Testis (tissue), 3 donors: ENCODE results near the gene MRPL21. TPM values are rescaled to one million over a fixed set of nuclear protein-coding genes. Genes with fewer than 3 reads are reported as not detected.

ENCODE experiments used
- DNase-seq: peaks from one replicate; pipeline ENCODE4 v3.0.0-alpha.2; 2019
- H3K27ac ChIP-seq, 2 donors: fragments of 200-600 bp; sonication (generic); one replicate each; pipeline ENCODE4 v1.5.1; 2019
- H3K27me3 ChIP-seq: fragments of 200-600 bp; sonication (generic); one replicate; pipeline ENCODE4 v1.5.1; 2019
- H3K36me3 ChIP-seq: fragments of 200-600 bp; sonication (generic); one replicate; pipeline ENCODE4 v1.5.1; 2017; ENCODE audit warnings: low read depth; ENCODE audit errors: missing control alignments
- H3K4me1 ChIP-seq: fragments of 200-600 bp; sonication (generic); one replicate; pipeline ENCODE4 v1.5.1; 2019
- H3K4me3 ChIP-seq, 2 donors: fragments of 200-600 bp; sonication (generic); one replicate each; pipeline ENCODE4 v1.5.1; 2017 to 2019
- H3K9me3 ChIP-seq: fragments of 200-600 bp; sonication (generic); one replicate; pipeline ENCODE4 v1.5.1; 2017
- POLR2A ChIP-seq: fragments of 450-650 bp; IDR thresholded peaks from one replicate; pipeline ENCODE4 v1.6.1; 2017; ENCODE audit warnings: antibody characterized with exemption, mild to moderate bottlenecking, moderate library complexity
- WGBS, 2 donors: methylation state at CpG; one replicate each; pipeline ENCODE4 v1.1.5; 2018; 5-methylcytosine and 5-hydroxymethylcytosine counted together
- intact Hi-C: fragments of 100-400 bp; cut with DNase I; formaldehyde crosslinking; loops from one replicate; pipeline ENCODE4 v1.15.1; 2023; ENCODE audit warnings: low total_unique reads
- polyA plus RNA-seq: library from polyadenylated mRNA; stranded (reverse); fragments of 350-450 nt; fragmentation: Illumina TruSeq; extraction: RNeasy Lipid Tissue Mini Kit (QIAGEN cat#74804); gene quantifications from one replicate; pipeline ENCODE4 v1.2.3, GENCODE V29; 2014; ENCODE audit warnings: low read depth, low replicate concordance; ENCODE audit not compliant: insufficient read depth
- total RNA-seq, 2 donors: library from RNA; depleted of rRNA; stranded (reverse); fragments of >200 nt; gene quantifications; one replicate each; pipeline ENCODE4 v1.2.3, GENCODE V29; 2016
- TF ChIP-seq, protein P1 (sequence below), 3 experiments: fragments of 450-650 bp in 2 of 3; fragments of 200-600 bp in 1 of 3; sonication (generic) in 1 of 3; IDR thresholded peaks; one replicate each; pipeline ENCODE4 v1.5.1; 2016 to 2019; ENCODE audit warnings: antibody characterized with exemption in 3 of 3, mild to moderate bottlenecking in 2 of 3, moderate library complexity in 1 of 3

The MRPL21 gene
- total and polyA plus RNA-seq, 3 donors from 2014 or later: 43.2 to 96.2 (median 45.0) TPM

DNA sequence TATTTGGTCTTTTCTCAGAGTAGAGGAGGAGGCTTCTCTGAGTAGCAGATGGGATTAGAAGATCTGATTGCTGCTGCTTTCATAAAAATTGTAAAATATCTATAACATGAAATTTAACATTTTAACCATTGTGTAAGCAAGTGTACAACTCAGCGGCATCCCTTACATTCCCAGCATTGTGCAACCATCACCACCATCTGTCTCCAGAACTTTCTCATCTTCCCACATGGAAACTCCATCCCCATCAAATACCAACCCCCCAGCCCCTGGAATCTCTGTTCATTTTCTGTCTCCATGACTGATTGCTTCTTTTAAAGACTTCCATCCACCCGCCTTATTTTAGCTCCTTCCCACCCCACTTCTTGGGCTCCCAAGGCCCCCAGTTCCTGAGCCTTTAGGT lies 44.9 kb upstream of the MRPL21 start:
- H3K36me3 ChIP-seq: no peaks in the 10 kb centered on the region
- H3K4me3 ChIP-seq: no peak overlapping the region
- intact Hi-C loops: no loop called here

DNA sequence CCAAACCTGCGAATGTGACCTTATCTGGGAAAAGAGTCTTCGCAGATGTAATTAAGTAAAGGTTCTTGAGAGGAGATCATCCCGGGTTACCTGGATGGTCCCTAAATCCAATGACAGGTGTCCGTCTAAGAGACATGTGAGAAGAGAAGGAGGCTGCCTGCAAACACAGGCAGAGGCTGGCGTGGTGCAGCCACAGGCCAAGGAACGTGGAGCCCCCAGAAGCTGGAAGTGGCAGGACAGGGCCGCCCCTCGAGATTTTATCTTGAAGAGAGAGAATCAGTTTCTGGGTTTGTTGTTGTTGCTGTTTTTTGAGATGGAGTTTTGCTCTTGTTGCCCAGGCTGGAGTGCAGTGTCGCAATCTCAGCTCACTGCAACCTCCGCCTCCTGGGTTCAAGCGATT lies 43.5 kb upstream of the MRPL21 start:
- no peaks in the 10 kb centered on the region for H3K27me3 ChIP-seq
- no peaks in the 10 kb centered on the region for H3K9me3 ChIP-seq
- intact Hi-C loops: no loop called here
- no peak overlapping the region for H3K4me3 ChIP-seq
- DNase-seq: no peak
- WGBS, 2 donors: 79 to 80% methylated on average over 11 of the region's 11 CpGs
- H3K4me1 ChIP-seq: peaks cover 11% of the 10 kb centered on the region
- no peak overlapping the region for H3K27ac ChIP-seq
- no peak for TF ChIP-seq POLR2A
- TF ChIP-seq, protein P1, sequence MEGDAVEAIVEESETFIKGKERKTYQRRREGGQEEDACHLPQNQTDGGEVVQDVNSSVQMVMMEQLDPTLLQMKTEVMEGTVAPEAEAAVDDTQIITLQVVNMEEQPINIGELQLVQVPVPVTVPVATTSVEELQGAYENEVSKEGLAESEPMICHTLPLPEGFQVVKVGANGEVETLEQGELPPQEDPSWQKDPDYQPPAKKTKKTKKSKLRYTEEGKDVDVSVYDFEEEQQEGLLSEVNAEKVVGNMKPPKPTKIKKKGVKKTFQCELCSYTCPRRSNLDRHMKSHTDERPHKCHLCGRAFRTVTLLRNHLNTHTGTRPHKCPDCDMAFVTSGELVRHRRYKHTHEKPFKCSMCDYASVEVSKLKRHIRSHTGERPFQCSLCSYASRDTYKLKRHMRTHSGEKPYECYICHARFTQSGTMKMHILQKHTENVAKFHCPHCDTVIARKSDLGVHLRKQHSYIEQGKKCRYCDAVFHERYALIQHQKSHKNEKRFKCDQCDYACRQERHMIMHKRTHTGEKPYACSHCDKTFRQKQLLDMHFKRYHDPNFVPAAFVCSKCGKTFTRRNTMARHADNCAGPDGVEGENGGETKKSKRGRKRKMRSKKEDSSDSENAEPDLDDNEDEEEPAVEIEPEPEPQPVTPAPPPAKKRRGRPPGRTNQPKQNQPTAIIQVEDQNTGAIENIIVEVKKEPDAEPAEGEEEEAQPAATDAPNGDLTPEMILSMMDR (IDR thresholded peaks at IDR 0.05): no peak
- no peaks in the 10 kb centered on the region for H3K36me3 ChIP-seq

More for the DNA sequence above, 44.9 kb upstream of the MRPL21 start:
- 67 to 71% methylated on average over 2 of the region's 2 CpGs for WGBS, 2 donors
- TF ChIP-seq, protein P1 (IDR thresholded peaks at IDR 0.05): no peak
- no peak for TF ChIP-seq POLR2A
- Histone ChIP-seq H3K9me3 (no peaks in the 10 kb centered on the region), H3K27ac (no peak overlapping the region), H3K4me1 (peaks cover 2% of the 10 kb centered on the region), H3K27me3 (no peaks in the 10 kb centered on the region)
- DNase-seq: no peak

DNA sequence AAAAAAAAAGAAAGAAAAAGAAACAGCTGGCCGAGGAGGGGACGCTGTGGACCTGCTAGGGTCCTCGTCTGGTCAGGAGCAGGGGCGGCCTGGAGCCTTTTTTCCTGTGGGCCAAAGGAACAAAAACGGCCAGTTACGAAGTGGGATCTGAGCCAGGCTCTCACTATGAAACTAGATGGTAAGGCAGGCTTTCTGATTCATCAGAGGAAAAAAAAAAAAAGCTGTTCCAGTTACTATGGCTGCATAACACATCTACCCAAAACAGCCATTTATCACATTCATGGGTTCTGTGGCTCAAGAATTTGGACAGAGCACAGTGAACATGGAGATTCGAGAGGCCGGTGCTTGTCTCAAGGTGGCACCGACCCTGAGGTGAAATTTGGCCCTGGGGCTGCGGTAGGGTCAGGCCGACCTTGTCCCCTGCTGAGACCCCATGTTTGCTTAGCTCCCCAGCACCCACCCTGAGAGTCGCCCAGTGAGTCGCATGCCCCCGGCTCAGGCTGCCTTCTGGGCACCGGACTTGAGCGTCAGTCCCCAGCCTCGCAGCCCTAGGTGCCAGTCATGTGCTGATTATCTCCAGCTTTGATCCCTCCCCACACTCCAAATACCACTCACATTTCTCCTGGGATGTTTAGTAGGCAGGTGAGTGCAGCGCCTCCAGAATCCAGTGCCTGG lies 42.9 kb upstream of the MRPL21 start:
- TF ChIP-seq, protein P1 (IDR thresholded peaks at IDR 0.05): no peak
- no peak for TF ChIP-seq POLR2A
- H3K4me1 ChIP-seq: peaks cover 15% of the 10 kb centered on the region
- no peak for DNase-seq
- WGBS, 2 donors: 48 to 60% methylated on average over 15 to 18 of the region's 18 CpGs
- no peaks in the 10 kb centered on the region for H3K36me3 ChIP-seq
- H3K27ac ChIP-seq: no peak overlapping the region
- H3K4me3 ChIP-seq: no peak overlapping the region
- no peaks in the 10 kb centered on the region for H3K9me3 ChIP-seq
- intact Hi-C loops: no loop called here
- no peaks in the 10 kb centered on the region for H3K27me3 ChIP-seq

DNA sequence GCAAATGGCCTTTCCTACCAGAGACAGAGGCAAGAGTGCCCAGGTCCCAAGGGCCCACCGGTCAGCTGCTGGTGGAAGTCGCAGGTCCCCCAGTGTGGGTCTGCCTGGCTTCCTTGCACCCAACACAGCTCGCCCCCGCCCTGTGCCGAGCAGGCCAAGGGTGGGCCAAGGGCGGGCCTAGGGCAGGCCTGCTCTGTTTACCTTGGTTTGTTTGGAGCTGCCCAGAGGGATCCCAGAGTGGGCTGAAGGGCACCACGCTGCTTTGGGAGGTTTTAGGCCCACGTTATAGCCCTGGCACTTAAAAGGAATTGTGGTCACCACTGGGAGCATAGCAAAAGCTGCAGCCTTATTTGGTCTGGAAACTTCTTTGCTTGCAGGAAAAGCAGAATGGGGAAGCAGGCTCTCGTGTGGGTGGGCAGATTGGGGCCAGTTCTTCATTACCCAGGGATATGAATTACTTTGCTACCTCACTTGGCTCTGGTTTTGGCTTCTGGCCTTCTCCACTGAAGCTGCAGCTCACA lies 39.2 kb upstream of the MRPL21 start:
- 49 to 57% methylated on average over 8 to 9 of the region's 9 CpGs for WGBS, 2 donors
- Histone ChIP-seq H3K4me1 (peaks cover 15% of the 10 kb centered on the region), H3K36me3 (no peaks in the 10 kb centered on the region), H3K9me3 (no peaks in the 10 kb centered on the region), H3K27ac (peak overlapping the region; percentile 76 to 81), H3K4me3 (no peak overlapping the region), H3K27me3 (no peaks in the 10 kb centered on the region)
- intact Hi-C loops: no loop called here
- peak; percentile 25 for DNase-seq
- TF ChIP-seq POLR2A: no peak
- TF ChIP-seq, protein P1 (IDR thresholded peaks at IDR 0.05): no peak
